Activated T-helper 1 cell treated with anti-CD3 and anti-CD28 coated beads, Interleukin-12 subunit alpha, Interleukin-12 subunit beta, Interleukin-2, Interleukin-4 antibody, amounts not matched to agents 30 ng/mL and 10 ng/mL and 1 ng/mL, durations not matched to agents 14 hours and 24 hours and 36 hours (primary cell): ENCODE results near the gene CRYBB2. TPM values are rescaled to one million over a fixed set of nuclear protein-coding genes. Genes with fewer than 3 reads are reported as not detected.
A peak's percentile ranks its signal among the peaks of the same experiment; 100 is the strongest.
"Not testable (repeated sequence)": the region's sequence is repeated elsewhere in the genome, so short reads cannot be mapped to it uniquely, and the experiment has no call there.

Source experiments
- DNase-seq: peaks from one replicate; pipeline ENCODE4 v3.0.0; 2021; ENCODE audit warnings: low spot score
- H3K27ac Mint-ChIP-seq: one replicate; pipeline ENCODE4 v1.8.0; 2021; ENCODE audit warnings: mild to moderate bottlenecking, mixed read lengths
- H3K27me3 Mint-ChIP-seq: one replicate; pipeline ENCODE4 v1.8.0; 2022; ENCODE audit warnings: mild to moderate bottlenecking, moderate library complexity, mixed read lengths; ENCODE audit not compliant: insufficient read depth
- H3K36me3 Mint-ChIP-seq: one replicate; pipeline ENCODE4 v1.8.0; 2021; ENCODE audit warnings: low read depth, mixed read lengths
- H3K4me1 Mint-ChIP-seq: one replicate; pipeline ENCODE4 v1.8.0; 2021; ENCODE audit warnings: low read depth, mixed read lengths
- H3K4me3 Mint-ChIP-seq: one replicate; pipeline ENCODE4 v1.8.0; 2021; ENCODE audit warnings: mild to moderate bottlenecking, moderate library complexity, mixed read lengths
- H3K9me3 Mint-ChIP-seq: one replicate; pipeline ENCODE4 v1.8.0; 2021; ENCODE audit warnings: mixed read lengths
- intact Hi-C: fragments of 100-400 bp; cut with micrococcal nuclease; formaldehyde crosslinking; loops from one replicate; pipeline ENCODE4 v1.15.1; 2024
- total RNA-seq: library from RNA; stranded (reverse); gene quantifications from 2 replicates; pipeline ENCODE4 v1.2.3, GENCODE V29; 2022

The CRYBB2 gene
- total RNA-seq, 1 donor from 2014 or later, result not detected

DNA sequence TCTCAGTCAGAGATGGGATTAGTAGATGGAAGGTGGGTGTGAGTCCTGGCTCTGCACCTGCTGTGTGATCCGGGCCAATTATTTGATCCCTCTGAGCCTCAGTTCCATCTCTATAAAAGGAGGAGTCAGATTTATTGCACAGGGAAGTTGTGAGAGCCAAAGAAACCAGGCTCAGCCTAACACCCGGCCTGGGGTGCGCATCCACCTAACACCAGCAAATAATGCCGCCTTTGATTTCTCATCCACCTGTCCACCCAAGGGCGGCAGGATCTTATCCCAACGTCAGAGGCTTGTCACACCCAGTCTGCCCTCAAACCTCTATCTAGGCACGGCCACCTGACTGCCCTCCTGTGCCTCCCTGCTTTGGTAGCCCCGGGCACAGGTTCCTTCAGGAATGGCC is 2.4 kb downstream of the CRYBB2 start:
- H3K4me3 Mint-ChIP-seq, result no peak overlapping the region
- DNase-seq, result no peak
- H3K4me1 Mint-ChIP-seq, result no peaks in the 10 kb centered on the region
- no peak overlapping the region for H3K27ac Mint-ChIP-seq
- no peaks in the 10 kb centered on the region for H3K9me3 Mint-ChIP-seq
- H3K36me3 Mint-ChIP-seq, result no peaks in the 10 kb centered on the region
- intact Hi-C loops, result no loop called here
- peaks cover 7% of the 10 kb centered on the region for H3K27me3 Mint-ChIP-seq

DNA sequence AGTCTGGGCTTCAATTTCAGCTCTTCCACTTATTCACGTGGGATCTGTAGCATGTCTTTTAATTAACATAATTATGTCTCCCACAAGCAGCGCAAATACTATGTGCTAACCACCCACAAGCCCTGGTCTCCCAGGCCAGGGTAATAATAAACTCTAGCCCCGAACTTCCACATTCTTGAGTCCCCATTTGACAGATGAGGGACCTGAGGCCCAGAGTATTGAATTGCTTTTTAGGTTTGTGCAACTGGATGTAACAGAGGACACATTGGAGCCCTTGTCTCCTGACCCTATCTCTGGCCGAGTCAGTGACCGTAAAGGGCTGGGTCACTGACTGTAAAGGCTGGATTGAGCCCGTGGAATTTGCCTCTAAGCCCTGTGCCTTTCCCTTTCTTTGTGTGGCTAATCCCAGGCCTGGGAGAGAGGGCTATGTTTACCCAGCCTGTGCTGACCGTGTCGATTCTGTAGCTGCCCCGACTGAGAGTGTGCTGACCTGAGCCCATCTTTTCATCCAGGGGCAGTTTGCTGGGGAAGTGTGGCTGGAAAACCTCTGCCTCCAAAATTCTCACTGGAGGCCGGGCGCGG is 3.9 kb downstream of the CRYBB2 start:
- Mint-ChIP-seq H3K9me3 (no peaks in the 10 kb centered on the region), H3K27ac (no peak overlapping the region), H3K36me3 (no peaks in the 10 kb centered on the region), H3K4me3 (no peak overlapping the region), H3K4me1 (no peaks in the 10 kb centered on the region), H3K27me3 (peaks cover 5% of the 10 kb centered on the region)
- intact Hi-C loops, result no loop called here
- DNase-seq, result no peak

DNA sequence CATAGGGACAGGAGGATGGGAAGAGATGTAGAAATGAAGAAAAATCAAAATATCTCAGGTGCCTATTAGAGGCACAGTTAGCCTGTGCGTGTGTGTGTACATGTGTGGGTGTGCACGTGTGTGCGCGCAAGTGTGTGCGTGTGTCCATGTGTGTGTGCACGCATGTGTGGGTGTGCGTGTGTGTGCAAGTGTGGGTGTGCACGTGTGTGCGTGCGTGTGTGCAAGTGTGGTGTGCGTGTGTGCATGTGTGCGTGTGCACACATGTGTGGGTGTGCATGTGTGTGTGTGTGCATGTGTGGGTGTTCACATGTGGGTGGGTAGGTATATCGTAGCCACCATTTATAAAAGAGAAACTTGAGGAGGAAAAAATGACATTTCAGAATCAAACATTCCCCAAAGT is 9.4 kb downstream of the CRYBB2 start:
- Mint-ChIP-seq H3K4me1 (no peaks in the 10 kb centered on the region), H3K36me3 (no peaks in the 10 kb centered on the region), H3K9me3 (no peaks in the 10 kb centered on the region), H3K27me3 (peaks cover 6% of the 10 kb centered on the region), H3K27ac (no peak overlapping the region), H3K4me3 (no peak overlapping the region)
- no peak for DNase-seq
- intact Hi-C loops, result no loop called here

DNA sequence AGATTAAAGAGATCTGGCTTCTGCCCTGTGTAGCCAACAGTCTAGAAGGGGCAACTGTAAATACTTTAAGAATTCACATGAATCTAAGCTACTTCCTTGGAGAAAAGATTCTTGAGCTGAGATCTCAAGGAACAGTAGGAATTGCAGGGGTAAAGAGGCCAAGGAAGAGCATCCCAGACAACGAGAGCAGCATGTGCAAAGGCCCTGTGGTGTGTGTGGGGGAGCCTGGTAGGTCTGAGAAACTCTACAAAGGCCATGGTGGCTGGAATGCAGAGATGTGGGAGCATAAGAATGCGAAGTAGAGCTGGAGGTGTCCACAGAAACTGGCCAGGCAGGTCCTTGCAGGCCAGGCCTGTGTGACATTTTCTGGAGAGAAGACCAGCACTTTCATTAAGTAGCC is 11.3 kb downstream of the CRYBB2 start:
- intact Hi-C loops, result loop anchor here (10.0 kb wide), 1 partner anchor 1134 kb away; no protein-coding TSS in a partner anchor
- H3K4me1 Mint-ChIP-seq, result not testable (repeated sequence)

DNA sequence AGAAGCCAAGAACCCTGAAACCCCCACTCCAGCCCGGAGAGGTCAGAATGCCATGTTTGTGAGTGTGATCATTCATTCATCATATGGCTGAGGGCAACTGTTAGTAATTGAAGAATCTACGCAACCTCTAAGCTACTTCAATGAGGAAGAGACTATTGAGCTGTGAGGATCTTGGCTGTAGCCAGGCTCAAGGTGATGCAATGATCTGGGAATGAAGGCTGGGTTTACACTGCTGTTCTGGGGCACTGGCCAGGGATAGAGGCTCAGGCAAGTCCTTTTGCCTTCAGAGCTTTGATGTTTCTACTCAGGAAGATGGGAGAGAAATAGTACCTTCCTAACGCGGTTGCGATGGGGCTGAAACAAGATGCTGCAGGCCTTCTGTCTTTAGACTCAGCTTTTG is 12.9 kb downstream of the CRYBB2 start:
- H3K27ac Mint-ChIP-seq, result no peak overlapping the region
- H3K4me1 Mint-ChIP-seq, result peaks cover 4% of the 10 kb centered on the region
- intact Hi-C loops, result loop anchor here (10.0 kb wide), 1 partner anchor 1132 kb away; no protein-coding TSS in a partner anchor

More for the DNA sequence above, 11.3 kb downstream of the CRYBB2 start:
- not testable (repeated sequence) for H3K36me3 Mint-ChIP-seq, H3K9me3 Mint-ChIP-seq, DNase-seq, H3K27ac Mint-ChIP-seq, H3K27me3 Mint-ChIP-seq, H3K4me3 Mint-ChIP-seq

DNA sequence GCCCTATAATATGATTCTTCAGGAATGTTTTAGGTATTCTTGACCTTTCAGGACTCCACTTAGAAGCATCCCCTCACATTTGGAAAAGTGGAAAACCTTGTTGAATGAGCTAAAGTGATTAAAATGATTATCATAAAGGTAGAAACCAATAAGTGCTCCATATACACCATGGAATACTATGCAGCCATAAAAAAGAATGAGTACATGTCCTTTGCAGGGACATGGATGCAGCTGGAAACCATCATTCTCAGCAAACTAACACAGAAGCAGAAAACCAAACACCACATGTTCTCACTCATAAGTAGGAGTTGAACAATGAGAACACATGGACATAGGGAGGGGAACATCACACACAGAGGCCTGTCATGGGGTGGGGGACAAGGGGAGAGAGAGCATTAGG is 14.3 kb downstream of the CRYBB2 start:
- not testable (repeated sequence) for H3K4me1 Mint-ChIP-seq, H3K4me3 Mint-ChIP-seq, H3K27ac Mint-ChIP-seq, H3K9me3 Mint-ChIP-seq, DNase-seq, H3K36me3 Mint-ChIP-seq
- H3K27me3 Mint-ChIP-seq, result peaks cover 22% of the 10 kb centered on the region
- intact Hi-C loops, result loop anchor here (10.0 kb wide), 1 partner anchor 1131 kb away; no protein-coding TSS in a partner anchor

More for the DNA sequence above, 12.9 kb downstream of the CRYBB2 start:
- H3K27me3 Mint-ChIP-seq, result peaks cover 18% of the 10 kb centered on the region
- H3K4me3 Mint-ChIP-seq, result no peak overlapping the region
- H3K9me3 Mint-ChIP-seq, result no peaks in the 10 kb centered on the region
- H3K36me3 Mint-ChIP-seq, result no peaks in the 10 kb centered on the region
- no peak for DNase-seq

DNA sequence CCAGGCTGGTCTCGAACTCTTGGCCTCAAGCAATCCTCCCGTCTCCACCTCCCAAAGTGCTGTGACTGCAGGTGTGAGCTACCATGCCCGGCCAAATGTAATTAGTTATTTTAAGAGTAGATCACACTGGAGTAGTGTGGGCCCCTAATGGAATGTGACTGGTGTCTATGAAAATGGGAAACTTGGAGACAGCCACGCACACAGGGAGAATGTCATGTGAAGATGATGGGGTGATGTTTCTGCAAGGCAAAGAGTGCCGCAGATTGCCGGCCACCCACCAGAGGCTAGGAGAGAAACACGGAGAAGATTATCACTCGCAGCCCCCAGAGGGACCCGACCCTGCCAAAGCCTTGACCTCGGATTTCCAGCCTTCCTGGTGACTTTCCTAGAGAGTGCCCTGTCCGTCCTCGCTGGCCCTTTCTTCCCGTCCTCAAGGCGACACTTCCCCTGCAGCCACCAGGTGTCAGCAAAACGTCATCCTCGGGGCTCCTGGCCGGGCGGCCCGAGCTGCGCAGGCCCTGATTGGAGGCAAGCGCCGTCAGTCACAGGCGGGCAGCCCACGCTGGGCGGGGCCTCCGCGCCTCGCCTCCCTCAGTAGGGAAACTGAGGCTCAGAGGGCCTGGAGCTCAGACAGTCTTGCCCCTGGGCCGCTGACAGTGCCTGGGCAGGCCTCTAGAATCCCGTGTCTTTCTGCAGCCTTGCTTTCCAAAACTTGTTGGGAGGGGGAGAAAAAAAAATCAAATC is 16.3 kb downstream of the CRYBB2 start:
- peaks cover 4% of the 10 kb centered on the region for H3K4me1 Mint-ChIP-seq
- peaks cover 28% of the 10 kb centered on the region for H3K27me3 Mint-ChIP-seq
- no peaks in the 10 kb centered on the region for H3K9me3 Mint-ChIP-seq
- H3K36me3 Mint-ChIP-seq, result no peaks in the 10 kb centered on the region
- intact Hi-C loops, result loop anchor here (2.0 to 10.0 kb wide), 2 partner anchors 1095 to 1129 kb away; no protein-coding TSS in a partner anchor
- peak; percentile 67 for DNase-seq
- no peak overlapping the region for H3K27ac Mint-ChIP-seq
- no peak overlapping the region for H3K4me3 Mint-ChIP-seq

DNA sequence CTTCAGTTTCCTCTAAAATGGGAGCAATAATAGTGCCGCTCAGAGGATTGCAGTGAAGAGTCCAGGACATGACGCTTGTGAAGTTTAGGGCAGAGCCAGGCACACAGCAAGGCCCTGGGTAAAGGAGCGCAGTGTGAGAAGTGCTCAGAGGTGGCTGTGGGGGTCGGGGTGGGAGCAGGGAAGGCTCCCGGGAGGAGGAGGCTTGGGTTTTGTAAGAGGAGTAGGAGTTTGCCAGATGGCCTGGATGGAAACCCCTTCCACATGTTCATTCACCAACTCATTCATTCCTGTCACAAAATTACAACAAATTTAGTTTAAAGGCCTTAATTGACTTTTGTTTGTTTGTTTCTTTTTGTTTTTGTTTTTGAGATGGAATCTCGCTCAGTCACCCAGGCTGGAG is 17.0 kb downstream of the CRYBB2 start:
- intact Hi-C loops, result loop anchor here (2.0 to 10.0 kb wide), 2 partner anchors 1094 to 1128 kb away; no protein-coding TSS in a partner anchor
- H3K27ac Mint-ChIP-seq, result no peak overlapping the region
- no peak overlapping the region for H3K4me3 Mint-ChIP-seq
- DNase-seq, result no peak
- no peaks in the 10 kb centered on the region for H3K36me3 Mint-ChIP-seq
- H3K27me3 Mint-ChIP-seq, result peaks cover 32% of the 10 kb centered on the region
- peaks cover 4% of the 10 kb centered on the region for H3K4me1 Mint-ChIP-seq
- H3K9me3 Mint-ChIP-seq, result no peaks in the 10 kb centered on the region

DNA sequence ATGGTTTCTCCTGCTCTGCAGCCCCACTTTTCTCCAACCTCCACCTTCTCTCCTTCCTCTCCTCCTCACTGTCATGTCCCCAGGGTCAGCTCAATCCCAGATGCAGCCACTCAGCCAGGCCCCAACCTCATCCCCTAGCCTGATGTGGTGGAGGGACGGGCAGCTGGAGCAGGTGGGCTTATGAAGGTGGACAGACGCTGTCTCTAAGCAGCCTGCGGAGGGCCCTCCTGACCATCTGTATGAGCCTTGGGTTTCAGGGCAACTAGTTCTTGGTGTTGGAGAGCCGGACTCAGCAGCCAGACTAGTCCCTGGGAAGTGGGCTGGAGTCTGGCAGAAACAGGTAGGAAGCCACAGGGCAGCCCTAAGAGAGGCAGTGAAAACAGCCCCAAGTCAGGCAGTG is 18.1 kb downstream of the CRYBB2 start:
- no peak for DNase-seq
- H3K27ac Mint-ChIP-seq, result no peak overlapping the region
- no peaks in the 10 kb centered on the region for H3K36me3 Mint-ChIP-seq
- intact Hi-C loops, result loop anchor here (2.0 to 10.0 kb wide), 2 partner anchors 1093 to 1127 kb away; no protein-coding TSS in a partner anchor
- no peaks in the 10 kb centered on the region for H3K9me3 Mint-ChIP-seq
- peaks cover 4% of the 10 kb centered on the region for H3K4me1 Mint-ChIP-seq
- no peak overlapping the region for H3K4me3 Mint-ChIP-seq
- H3K27me3 Mint-ChIP-seq, result peaks cover 31% of the 10 kb centered on the region

DNA sequence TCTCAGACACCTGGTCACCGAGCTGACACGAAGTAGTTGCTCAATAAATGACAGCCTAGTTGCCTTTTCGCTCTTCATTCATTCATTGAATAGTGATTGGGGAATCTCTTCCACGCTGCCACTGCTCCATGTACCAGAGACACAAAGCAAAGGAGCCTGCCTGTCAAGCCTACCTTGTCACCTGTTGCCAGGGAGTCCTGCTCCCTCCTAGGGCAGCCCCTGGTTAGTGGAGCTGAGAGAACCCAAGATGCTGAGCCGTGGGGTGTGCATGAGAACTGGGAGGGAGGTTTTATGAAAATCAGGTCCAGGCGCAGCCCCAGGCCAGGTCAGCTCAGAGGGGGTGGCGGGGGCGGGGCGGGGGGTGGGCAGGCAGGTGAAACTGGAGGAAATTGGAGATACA is 18.6 kb downstream of the CRYBB2 start:
- not testable (repeated sequence) for H3K4me3 Mint-ChIP-seq, H3K4me1 Mint-ChIP-seq, DNase-seq, H3K27ac Mint-ChIP-seq, H3K9me3 Mint-ChIP-seq, H3K36me3 Mint-ChIP-seq
- H3K27me3 Mint-ChIP-seq, result peaks cover 31% of the 10 kb centered on the region
- intact Hi-C loops, result loop anchor here (10.0 kb wide), 1 partner anchor 1127 kb away; no protein-coding TSS in a partner anchor

DNA sequence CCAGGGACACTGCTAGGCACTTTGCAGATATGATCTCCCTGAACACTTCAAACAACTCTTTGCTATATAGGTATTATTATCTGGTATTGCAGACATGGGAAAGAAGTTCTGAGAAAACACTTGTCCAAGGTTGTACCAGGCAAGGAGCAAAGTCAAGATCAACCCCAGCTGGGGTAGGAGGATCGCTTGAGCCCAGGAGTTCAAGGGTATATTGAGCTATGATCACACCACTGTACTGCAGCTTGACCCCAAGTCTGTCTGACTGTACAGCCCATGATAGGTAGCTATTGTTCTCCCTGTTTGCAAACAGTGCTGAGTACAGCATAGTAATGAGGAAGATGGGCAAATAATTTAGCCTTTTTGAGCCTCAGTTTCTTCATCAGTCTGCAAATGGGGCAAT is 35.7 kb downstream of the CRYBB2 start:
- H3K4me1 Mint-ChIP-seq, DNase-seq, H3K27me3 Mint-ChIP-seq, H3K9me3 Mint-ChIP-seq, intact Hi-C loops, H3K27ac Mint-ChIP-seq, H3K36me3 Mint-ChIP-seq, H3K4me3 Mint-ChIP-seq: not testable (repeated sequence)

DNA sequence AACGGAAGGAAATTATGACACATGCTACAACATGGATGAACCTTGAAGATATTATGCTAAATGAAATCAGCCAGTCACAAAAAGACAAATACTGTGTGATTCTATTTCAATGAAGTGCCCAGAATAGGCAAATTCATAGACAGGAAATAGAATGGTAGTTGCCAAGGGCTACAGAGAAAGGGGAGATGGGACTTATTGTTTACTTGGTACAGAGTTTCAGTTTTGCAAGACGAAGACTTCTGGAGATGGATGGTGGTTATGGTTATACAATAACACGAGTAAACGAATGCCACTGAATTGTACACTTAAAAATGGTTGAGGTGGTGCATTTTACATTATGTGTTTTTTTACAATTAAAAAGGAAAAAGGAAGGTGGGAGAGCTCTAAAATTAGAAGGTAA is 48.1 kb downstream of the CRYBB2 start:
- H3K27me3 Mint-ChIP-seq, intact Hi-C loops, H3K36me3 Mint-ChIP-seq, H3K4me1 Mint-ChIP-seq, DNase-seq, H3K4me3 Mint-ChIP-seq, H3K27ac Mint-ChIP-seq: not testable (repeated sequence)
- H3K9me3 Mint-ChIP-seq, result peaks cover 16% of the 10 kb centered on the region

DNA sequence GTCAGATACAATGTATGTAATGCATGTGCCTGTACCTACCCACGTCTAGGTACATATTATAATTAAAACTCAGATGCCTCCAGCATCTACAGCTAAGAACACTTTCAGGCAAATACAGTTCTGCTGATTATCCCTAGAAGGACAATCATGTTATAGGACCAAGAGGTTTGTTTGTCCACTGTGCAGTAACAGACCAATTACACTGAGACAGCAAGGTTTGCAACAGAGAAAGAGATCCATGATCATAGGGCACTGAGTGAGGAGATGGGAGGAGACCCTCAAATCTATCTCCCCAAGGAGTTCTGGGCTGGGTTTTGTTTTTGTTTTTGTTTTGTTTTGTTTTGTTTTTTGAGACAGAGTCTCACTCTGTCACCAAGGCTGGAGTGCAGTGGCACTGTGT is 49.5 kb downstream of the CRYBB2 start:
- DNase-seq, H3K36me3 Mint-ChIP-seq, H3K4me1 Mint-ChIP-seq, H3K27ac Mint-ChIP-seq, H3K4me3 Mint-ChIP-seq, H3K27me3 Mint-ChIP-seq, intact Hi-C loops: not testable (repeated sequence)
- H3K9me3 Mint-ChIP-seq, result peaks cover 16% of the 10 kb centered on the region
